PC-9 (cell line): Measurements from ENCODE around the gene COL4A2. TPM values are rescaled to one million over a fixed set of nuclear protein-coding genes. Genes with fewer than 3 reads are reported as not detected.

Experiments
- BruUV-seq: library from RNA; stranded (reverse); fragments of 400-500 nt; replicated peaks from 2 replicates; lab custom pipeline; 2021; lab: Mats Ljungman, UMichigan
- CTCF ChIA-PET: fragments of 300-600 bp; sonication (Branson Sonifier 250); formaldehyde crosslinking; loops from one replicate; lab custom pipeline; 2022; ENCODE audit warnings: antibody characterized with exemption; lab: Charles Lee
- POLR2A ChIA-PET: fragments of 300-600 bp; sonication (Branson Sonifier 250); formaldehyde crosslinking; loops from one replicate; lab custom pipeline; 2022; ENCODE audit warnings: antibody characterized with exemption; ENCODE audit not compliant: unreplicated experiment; lab: Charles Lee
- DNase-seq, 2 experiments: peaks; one replicate each; pipeline versions ENCODE4 v3.0.0 to v3.0.0-alpha.2; 2015 to 2022; ENCODE audit warnings: mixed read lengths in 1 of 2
- H2AFZ ChIP-seq: fragments of 200-600 bp; sonication (generic); 2 replicates; pipeline ENCODE4 v1.8.1; 2017; ENCODE audit warnings: antibody characterized with exemption
- H3F3A ChIP-seq: fragments of 200-600 bp; sonication (generic); 2 replicates; pipeline ENCODE4 v1.8.1; 2017; ENCODE audit warnings: antibody characterized with exemption, mild to moderate bottlenecking, low read depth; ENCODE audit not compliant: insufficient read depth
- H3K27ac ChIP-seq: fragments of 200-600 bp; sonication (generic); 2 replicates; pipeline ENCODE4 v1.6.1; 2016; ENCODE audit warnings: mixed run types
- H3K27me3 ChIP-seq: fragments of 200-600 bp; sonication (generic); 2 replicates; pipeline ENCODE4 v1.6.1; 2016; ENCODE audit warnings: low read depth, mixed run types; ENCODE audit not compliant: insufficient read depth
- H3K36me3 ChIP-seq: fragments of 200-600 bp; sonication (generic); 2 replicates; pipeline ENCODE4 v1.6.1; 2016; ENCODE audit warnings: low read depth, mixed run types
- H3K4me1 ChIP-seq: fragments of 200-600 bp; sonication (generic); replicated peaks from 2 replicates; pipeline ENCODE4 v1.6.1; 2016; ENCODE audit warnings: mixed run types; ENCODE audit not compliant: insufficient read depth
- H3K4me2 ChIP-seq: fragments of 200-600 bp; sonication (generic); 2 replicates; pipeline ENCODE4 v1.6.1; 2017; ENCODE audit warnings: mixed run types
- H3K4me3 ChIP-seq: fragments of 200-600 bp; sonication (generic); 2 replicates; pipeline ENCODE4 v1.6.1; 2016; ENCODE audit warnings: mixed run types
- H3K79me2 ChIP-seq: fragments of 200-600 bp; sonication (generic); 2 replicates; pipeline ENCODE4 v1.6.1; 2017; ENCODE audit warnings: low read depth, mixed run types
- H3K9me2 ChIP-seq: fragments of 200-600 bp; sonication (generic); 2 replicates; pipeline ENCODE4 v1.8.1; 2017; ENCODE audit warnings: mild to moderate bottlenecking; ENCODE audit not compliant: insufficient read depth
- H3K9me3 ChIP-seq: fragments of 200-600 bp; sonication (generic); 2 replicates; pipeline ENCODE4 v1.8.1; 2016; ENCODE audit warnings: low read depth; ENCODE audit not compliant: insufficient read depth
- H4K20me1 ChIP-seq: fragments of 200-600 bp; sonication (generic); 2 replicates; pipeline ENCODE4 v1.8.1; 2017; ENCODE audit not compliant: insufficient read depth
- CTCF ChIP-seq: fragments of 200-600 bp; sonication (generic); conservative IDR thresholded peaks from 2 replicates; pipeline ENCODE4 v1.6.1; 2017; ENCODE audit warnings: mixed run types, antibody characterized with exemption, mild to moderate bottlenecking, moderate library complexity
- EZH2 ChIP-seq: fragments of 200-600 bp; sonication (generic); IDR thresholded peaks from 2 replicates; pipeline ENCODE4 v1.8.0; 2017; ENCODE audit warnings: antibody characterized with exemption, low read depth
- intact Hi-C: fragments of 100-400 bp; cut with micrococcal nuclease; formaldehyde crosslinking; loops from one replicate; pipeline ENCODE4 v1.10.0; 2022; ENCODE audit not compliant: unreplicated experiment
- total RNA-seq: library from RNA; stranded (reverse); gene quantifications from 2 replicates; pipeline ENCODE4 v1.2.3, GENCODE V29; 2021

COL4A2 gene
- total RNA-seq, 1 experiment from 2014 or later: 1.2 TPM

GRCh38 chr13:110464556-110465333, 157.7 kb downstream of the COL4A2 start:
- H3K27ac ChIP-seq: no peak overlapping the region
- no peaks in the 10 kb centered on the region for H3K9me3 ChIP-seq
- no peaks in the 10 kb centered on the region for H3K79me2 ChIP-seq
- BruUV-seq: no TSS peak
- H3K4me2 ChIP-seq: no peak overlapping the region
- no peaks in the 10 kb centered on the region for H3K4me1 ChIP-seq
- ChIA-PET CTCF (no interaction called here), POLR2A (no interaction called here)
- H4K20me1 ChIP-seq: no peaks in the 10 kb centered on the region
- no peak overlapping the region for H2AFZ ChIP-seq
- H3F3A ChIP-seq: no peaks in the 10 kb centered on the region
- no peak overlapping the region for H3K4me3 ChIP-seq
- intact Hi-C loops: no loop called here
- H3K36me3 ChIP-seq: no peaks in the 10 kb centered on the region
- H3K9me2 ChIP-seq: no peaks in the 10 kb centered on the region
- TF ChIP-seq CTCF (no peak), EZH2 (no peak)
- H3K27me3 ChIP-seq: no peaks in the 10 kb centered on the region
- DNase-seq: no peak

GRCh38 chr13:110465696-110466095, 158.6 kb downstream of the COL4A2 start:
- intact Hi-C loops: no loop called here
- Histone ChIP-seq H3K9me2 (no peaks in the 10 kb centered on the region), H3K4me1 (no peaks in the 10 kb centered on the region), H3K79me2 (no peaks in the 10 kb centered on the region), H3K27me3 (no peaks in the 10 kb centered on the region), H3K4me2 (no peak overlapping the region), H3K36me3 (no peaks in the 10 kb centered on the region), H3F3A (no peaks in the 10 kb centered on the region), H4K20me1 (no peaks in the 10 kb centered on the region), H2AFZ (no peak overlapping the region), H3K27ac (no peak overlapping the region), H3K4me3 (no peak overlapping the region), H3K9me3 (no peaks in the 10 kb centered on the region)
- no peak for TF ChIP-seq EZH2
- no peak for TF ChIP-seq CTCF
- no TSS peak for BruUV-seq
- no peak for DNase-seq
- POLR2A ChIA-PET: no interaction called here
- CTCF ChIA-PET: no interaction called here

GRCh38 chr13:110466266-110466915, 159.3 kb downstream of the COL4A2 start:
- H3K79me2 ChIP-seq: no peaks in the 10 kb centered on the region
- H3K4me1 ChIP-seq: no peaks in the 10 kb centered on the region
- intact Hi-C loops: no loop called here
- no TSS peak for BruUV-seq
- H4K20me1 ChIP-seq: no peaks in the 10 kb centered on the region
- no peaks in the 10 kb centered on the region for H3K36me3 ChIP-seq
- CTCF ChIA-PET: no interaction called here
- no peak overlapping the region for H3K4me2 ChIP-seq
- H3K27ac ChIP-seq: no peak overlapping the region
- H3K9me3 ChIP-seq: no peaks in the 10 kb centered on the region
- TF ChIP-seq CTCF: no peak
- no peak for TF ChIP-seq EZH2
- no peaks in the 10 kb centered on the region for H3K9me2 ChIP-seq
- POLR2A ChIA-PET: no interaction called here
- H2AFZ ChIP-seq: no peak overlapping the region
- no peak for DNase-seq
- no peaks in the 10 kb centered on the region for H3K27me3 ChIP-seq
- no peak overlapping the region for H3K4me3 ChIP-seq
- H3F3A ChIP-seq: no peaks in the 10 kb centered on the region
